ENCODE measurements around the gene SH3BP5L.

DNA sequence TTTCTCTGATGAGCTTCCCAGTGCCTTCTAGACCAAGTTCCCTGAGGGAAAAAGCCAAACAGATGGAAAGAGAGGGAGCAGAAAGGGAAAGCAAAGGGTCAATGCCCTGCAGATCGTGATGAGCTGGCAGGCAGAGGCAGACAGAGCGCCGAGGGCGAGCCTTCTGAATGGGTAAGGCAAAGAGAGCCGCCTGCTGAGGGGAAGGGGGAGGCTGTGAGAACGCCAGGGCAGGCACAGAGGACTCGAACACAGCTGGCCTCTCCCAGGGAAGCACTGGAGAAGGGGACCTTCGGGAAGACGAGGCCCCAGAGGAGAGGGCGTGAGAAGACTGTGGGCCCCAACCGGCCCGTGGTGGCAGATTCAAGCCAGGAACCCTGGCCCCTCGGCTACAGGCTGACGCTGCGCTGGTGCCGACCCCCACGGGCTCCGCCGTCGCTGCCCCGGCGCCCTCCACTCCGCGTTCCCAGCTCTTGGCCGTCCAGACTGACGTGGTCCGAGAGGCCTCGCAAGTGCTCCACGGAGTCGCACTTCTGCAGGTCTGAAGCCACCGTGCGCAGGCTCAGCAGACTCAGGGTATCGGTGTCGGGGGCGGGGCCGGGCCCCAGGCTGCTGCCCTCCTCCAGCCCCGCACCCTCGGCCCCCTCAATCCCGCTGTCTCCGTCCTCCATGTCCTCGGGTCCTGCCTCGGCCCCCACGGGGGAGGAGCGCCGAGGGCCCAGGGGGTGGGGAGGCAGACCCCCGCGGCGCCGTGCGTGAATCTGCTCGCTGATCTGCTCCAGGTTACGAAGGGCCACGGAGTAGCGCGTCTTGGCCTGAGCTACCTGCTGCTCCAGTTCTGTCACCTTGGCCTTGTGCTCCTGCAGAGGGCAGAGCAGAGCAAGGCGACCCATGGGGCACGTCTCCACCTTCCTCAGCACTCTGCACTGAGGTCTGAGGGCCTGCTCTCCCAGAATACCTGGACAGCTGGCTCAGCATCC, 13.9 kb downstream of the SH3BP5L start:
- no peak for TF ChIP-seq POLR2A (IDR thresholded peaks at IDR 0.05)
- TF ChIP-seq, protein P1, sequence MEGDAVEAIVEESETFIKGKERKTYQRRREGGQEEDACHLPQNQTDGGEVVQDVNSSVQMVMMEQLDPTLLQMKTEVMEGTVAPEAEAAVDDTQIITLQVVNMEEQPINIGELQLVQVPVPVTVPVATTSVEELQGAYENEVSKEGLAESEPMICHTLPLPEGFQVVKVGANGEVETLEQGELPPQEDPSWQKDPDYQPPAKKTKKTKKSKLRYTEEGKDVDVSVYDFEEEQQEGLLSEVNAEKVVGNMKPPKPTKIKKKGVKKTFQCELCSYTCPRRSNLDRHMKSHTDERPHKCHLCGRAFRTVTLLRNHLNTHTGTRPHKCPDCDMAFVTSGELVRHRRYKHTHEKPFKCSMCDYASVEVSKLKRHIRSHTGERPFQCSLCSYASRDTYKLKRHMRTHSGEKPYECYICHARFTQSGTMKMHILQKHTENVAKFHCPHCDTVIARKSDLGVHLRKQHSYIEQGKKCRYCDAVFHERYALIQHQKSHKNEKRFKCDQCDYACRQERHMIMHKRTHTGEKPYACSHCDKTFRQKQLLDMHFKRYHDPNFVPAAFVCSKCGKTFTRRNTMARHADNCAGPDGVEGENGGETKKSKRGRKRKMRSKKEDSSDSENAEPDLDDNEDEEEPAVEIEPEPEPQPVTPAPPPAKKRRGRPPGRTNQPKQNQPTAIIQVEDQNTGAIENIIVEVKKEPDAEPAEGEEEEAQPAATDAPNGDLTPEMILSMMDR (IDR thresholded peaks at IDR 0.05), result no peak
